GM12892 (cell line): Measurements from ENCODE around the gene NRF1.

ENCODE experiments used
- POLR2A ChIP-seq: IDR thresholded peaks from 2 replicates; pipeline ENCODE4 v1.6.1; 2011; ENCODE audit warnings: low read depth, low read length, control low read depth
- POLR2AphosphoS5 ChIP-seq: IDR thresholded peaks from 2 replicates; pipeline ENCODE4 v1.6.1; 2011; ENCODE audit warnings: low read depth, low read length, control low read depth
- TAF1 ChIP-seq: IDR thresholded peaks from 2 replicates; pipeline ENCODE4 v1.6.1; 2011; ENCODE audit warnings: low read depth, mild to moderate bottlenecking, control low read depth, low read length, borderline replicate concordance

- no peak for TF ChIP-seq TAF1
- TF ChIP-seq POLR2A: no peak
- no peak for TF ChIP-seq POLR2AphosphoS5
These were observed 39.3 kb upstream of the NRF1 start for GRCh38 chr7:129572205-129572604.
